Prostate gland (tissue), 2 donors: Measurements from ENCODE around the gene TRAK1.

Experiments used
- POLR2A ChIP-seq: fragments of 450-650 bp; IDR thresholded peaks from one replicate; pipeline ENCODE4 v1.6.1; 2016; ENCODE audit warnings: antibody characterized with exemption, mild to moderate bottlenecking
- TF ChIP-seq, protein P1 (sequence below), 4 experiments: fragments of 200-600 bp in 2 of 4; fragments of 450-650 bp in 2 of 4; sonication (generic) in 2 of 4; IDR thresholded peaks; 1 replicate in 3 of 4; 2 replicates in 1 of 4; pipeline ENCODE4 v1.5.1; 2016 to 2019; ENCODE audit warnings: antibody characterized with exemption in 4 of 4, mild to moderate bottlenecking in 2 of 4, moderate library complexity in 2 of 4

DNA sequence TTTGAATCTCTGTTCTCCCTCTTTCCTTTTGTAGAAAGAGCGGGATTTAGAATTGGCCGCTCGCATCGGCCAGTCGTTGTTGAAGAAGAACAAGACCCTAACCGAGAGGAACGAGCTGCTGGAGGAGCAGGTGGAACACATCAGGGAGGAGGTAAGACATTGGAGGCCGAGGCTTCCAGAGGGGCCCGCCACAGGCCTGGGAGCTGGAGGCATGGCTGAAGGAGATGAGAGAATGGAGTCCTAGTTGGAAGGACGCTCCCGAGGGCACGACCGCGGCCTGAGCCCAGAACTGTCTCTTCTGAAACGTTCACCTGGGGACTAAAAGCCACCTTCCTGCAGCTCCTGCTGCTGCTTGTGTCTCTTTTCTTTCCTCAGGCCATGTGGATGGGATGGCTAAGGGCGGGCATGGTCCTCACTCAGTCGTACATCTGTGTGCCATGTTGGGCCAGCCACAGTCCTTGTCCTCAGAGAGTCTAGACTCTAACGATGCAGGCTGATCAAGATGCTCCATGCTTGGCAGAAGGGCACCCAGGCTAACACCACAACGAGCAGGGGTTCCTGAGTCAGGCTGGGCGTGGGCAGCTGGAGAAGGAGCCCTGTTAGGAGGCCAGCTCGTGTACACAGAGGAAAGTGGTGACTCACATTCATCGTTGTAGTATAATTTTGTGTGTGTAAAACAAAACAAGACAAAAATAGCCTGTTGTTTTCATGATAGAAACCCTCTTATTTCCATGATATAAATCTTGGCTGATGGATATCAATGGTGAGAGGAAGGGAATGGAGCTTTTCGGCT is 93.7 kb downstream of the TRAK1 start:
- TF ChIP-seq POLR2A = no peak
- TF ChIP-seq, protein P1, sequence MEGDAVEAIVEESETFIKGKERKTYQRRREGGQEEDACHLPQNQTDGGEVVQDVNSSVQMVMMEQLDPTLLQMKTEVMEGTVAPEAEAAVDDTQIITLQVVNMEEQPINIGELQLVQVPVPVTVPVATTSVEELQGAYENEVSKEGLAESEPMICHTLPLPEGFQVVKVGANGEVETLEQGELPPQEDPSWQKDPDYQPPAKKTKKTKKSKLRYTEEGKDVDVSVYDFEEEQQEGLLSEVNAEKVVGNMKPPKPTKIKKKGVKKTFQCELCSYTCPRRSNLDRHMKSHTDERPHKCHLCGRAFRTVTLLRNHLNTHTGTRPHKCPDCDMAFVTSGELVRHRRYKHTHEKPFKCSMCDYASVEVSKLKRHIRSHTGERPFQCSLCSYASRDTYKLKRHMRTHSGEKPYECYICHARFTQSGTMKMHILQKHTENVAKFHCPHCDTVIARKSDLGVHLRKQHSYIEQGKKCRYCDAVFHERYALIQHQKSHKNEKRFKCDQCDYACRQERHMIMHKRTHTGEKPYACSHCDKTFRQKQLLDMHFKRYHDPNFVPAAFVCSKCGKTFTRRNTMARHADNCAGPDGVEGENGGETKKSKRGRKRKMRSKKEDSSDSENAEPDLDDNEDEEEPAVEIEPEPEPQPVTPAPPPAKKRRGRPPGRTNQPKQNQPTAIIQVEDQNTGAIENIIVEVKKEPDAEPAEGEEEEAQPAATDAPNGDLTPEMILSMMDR (IDR thresholded peaks at IDR 0.05) = no peak
